Left colon (tissue), 2 donors: ENCODE measurements around the gene KRTAP13-3. TPM values are rescaled to one million over a fixed set of nuclear protein-coding genes. Genes with fewer than 3 reads are reported as not detected.

ENCODE experiments used
- ATAC-seq: fragments of 200-7000 bp; cut with Tn5 transposase; one replicate; pipeline ENCODE4 v1.9.1; 2020; ENCODE audit warnings: mild to moderate bottlenecking, moderate library complexity
- DNase-seq, 2 donors: peaks; one replicate each; pipeline ENCODE4 v3.0.0-alpha.2; 2020
- intact Hi-C, 2 donors: fragments of 100-400 bp; cut with DNase I in 1 of 2; cut with micrococcal nuclease in 1 of 2; formaldehyde crosslinking; loops; one replicate each; pipeline versions ENCODE4 v1.11.2 to v1.14.0; 2022; cut with DNase I, micrococcal nuclease
- long read RNA-seq: library from polyadenylated mRNA; unstranded; transcript quantifications from one replicate; pipeline ENCODE4 v2.0.0, GENCODE V29; 2021
- total RNA-seq, 2 donors: library from RNA; stranded (reverse); fragmentation: NEBNext Ultra II Directional; extraction: Animal tissue kit (Norgen Biotek cat#: 25700); gene quantifications; one replicate each; pipeline ENCODE4 v1.2.1, GENCODE V29; 2021
- donor health status: DM: no; HTN: no; CAD: no.
- donor health status: DM: yes; HTN: yes; CAD: no.

The KRTAP13-3 gene, protein sequence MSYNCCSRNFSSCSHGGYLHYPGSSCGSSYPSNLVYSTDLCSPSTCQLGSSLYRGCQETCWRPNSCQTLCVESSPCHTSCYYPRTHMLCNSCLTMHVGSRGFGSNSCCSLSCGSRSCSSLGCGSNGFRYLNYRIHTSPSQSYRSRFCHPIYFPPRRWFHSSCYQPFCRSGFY
- not detected for total RNA-seq
- long read RNA-seq, result 0 reads

DNA sequence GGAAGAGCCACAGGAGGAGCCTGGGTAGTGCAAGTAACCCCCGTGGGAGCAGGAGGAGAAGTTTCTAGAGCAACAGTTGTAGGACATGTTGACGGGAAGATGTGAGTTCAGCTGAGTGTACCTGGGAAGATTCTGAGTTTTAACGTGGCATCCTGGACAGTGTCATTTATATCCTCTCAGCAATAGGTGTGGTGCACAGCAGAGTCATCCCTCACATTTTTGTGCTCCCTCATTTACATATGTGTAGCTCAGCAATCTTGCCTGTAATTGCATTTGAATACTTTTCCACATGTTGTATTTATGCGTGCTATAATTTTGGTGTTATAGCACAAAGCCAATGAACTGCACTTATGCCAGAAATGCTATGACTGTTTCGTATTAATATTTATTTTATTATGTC is at the start of gene KRTAP13-3:
TSS of gene KRTAP13-3 (minus strand) at position 101 of the 400 bp plus-strand sequence. CDS start at position 87, 14 bp downstream.
- DNase-seq (no peak), ATAC-seq (no peak)
- intact Hi-C loops, result no loop called here

DNA sequence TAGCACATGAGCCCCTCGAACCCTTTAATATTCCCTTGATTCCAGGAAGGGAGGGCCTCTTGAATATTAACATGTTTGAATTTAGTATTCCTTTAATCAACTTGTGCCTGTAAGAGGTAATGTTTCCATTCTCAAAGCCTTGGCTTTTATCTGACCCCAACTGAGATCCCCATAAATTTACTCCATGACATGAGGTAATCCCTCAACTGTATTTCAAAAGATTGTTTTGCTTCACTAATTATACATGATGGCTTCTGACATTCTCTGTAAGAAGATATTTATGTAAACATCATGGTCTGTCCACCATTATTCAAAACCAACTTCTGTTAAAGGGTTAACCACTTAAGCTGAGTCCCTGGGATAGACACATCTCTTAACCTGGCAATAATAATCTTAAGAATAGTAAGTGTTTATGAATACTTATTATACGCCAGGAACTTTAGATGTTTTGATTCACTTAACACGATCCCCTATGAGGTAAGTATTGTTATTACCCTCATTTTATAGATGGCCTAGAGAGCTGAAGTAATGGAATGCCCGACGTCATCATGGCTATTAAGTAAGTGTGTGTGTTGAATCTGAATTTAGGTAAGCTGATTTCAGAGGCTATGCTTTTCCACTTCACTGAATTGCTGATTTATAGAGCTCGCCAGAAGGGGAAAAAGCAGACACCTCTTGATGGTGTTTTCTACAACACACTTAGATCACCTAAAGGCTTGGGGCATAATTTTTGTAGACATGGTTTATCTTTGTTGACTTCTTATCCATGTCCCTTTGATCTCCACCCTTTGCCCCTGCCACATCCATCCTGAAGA is 43.4 kb upstream of the KRTAP13-3 start:
- no peak for ATAC-seq
- intact Hi-C loops, result no loop called here
- DNase-seq, result no peak

DNA sequence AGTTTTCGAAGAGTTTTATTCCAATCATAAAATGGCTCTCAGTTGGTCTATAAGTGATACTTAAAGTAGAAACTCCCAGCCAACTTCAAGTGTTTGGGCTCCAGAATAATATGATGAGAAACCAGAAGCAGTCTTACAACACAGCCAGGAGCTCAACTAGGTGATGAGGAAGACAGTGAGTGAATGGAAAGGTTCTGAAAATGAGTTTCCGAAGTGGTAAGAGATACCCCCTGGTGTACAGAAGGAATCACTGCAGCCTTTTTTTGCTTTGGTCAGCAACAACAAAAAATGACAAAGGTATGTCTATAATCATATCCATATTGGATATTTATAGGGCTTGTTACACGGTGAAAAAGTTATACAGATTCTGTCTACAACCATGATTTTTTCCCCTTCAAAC is 38.0 kb upstream of the KRTAP13-3 start:
- DNase-seq (no peak), ATAC-seq (no peak)
- intact Hi-C loops, result no loop called here

DNA sequence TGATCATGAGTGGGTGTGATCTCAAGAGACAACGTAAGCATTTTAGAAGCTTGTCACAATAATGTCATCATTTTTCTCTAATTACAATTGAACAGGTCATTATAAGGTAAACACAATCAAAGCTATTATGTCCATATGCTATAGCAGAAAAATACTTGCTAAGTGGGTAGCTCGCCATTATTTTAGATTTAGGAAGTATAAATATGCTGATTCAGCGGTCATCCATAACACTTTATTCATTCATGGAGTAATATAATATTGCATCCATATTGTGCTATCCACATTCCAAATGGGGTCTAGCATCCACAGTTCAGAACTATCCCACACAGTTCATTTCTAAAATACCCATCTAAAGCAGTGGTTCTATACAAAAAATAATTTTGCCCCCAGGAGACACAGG is 22.8 kb upstream of the KRTAP13-3 start:
- intact Hi-C loops, result no loop called here
- ATAC-seq (no peak), DNase-seq (no peak)

DNA sequence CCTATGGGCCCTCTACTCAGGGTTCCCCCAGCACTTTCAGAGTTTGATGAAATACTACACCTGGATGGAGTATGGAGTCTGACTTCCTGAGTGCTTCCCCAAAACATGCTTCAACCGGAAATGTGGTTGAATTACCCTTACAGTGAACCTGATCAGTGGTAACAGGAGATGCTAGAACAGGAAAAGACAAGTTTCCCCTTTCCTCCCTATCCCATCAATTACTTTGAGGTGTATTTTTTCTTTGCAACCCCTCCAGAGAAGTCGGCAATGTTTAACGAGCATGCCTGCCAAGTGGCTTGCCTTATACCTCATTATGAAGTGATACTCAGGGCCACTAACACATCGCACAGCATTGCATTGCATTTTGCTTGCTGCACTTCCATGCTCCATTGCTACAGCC is 21.3 kb upstream of the KRTAP13-3 start:
- DNase-seq (no peak), ATAC-seq (no peak)
- intact Hi-C loops, result no loop called here

DNA sequence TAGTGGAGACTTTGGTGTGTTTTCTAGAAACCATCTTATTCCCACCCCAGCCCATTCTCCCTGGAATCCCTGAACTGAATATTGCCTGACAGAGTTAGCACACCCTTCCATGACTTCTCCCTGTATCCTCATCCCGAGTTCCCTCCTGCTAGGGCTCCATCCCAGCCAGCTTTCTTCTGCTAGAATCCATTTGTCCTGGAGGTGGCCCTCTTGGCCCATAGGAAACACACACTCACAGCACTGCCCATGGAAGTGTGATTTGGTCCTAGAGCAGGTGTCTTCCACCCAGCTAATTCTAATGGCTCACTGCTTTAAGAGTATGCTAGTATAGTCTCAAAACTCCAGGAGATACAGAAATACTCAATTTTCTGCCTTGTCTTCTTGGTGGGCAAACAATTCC is 18.5 kb upstream of the KRTAP13-3 start:
- intact Hi-C loops, result no loop called here
- DNase-seq (no peak), ATAC-seq (no peak)

DNA sequence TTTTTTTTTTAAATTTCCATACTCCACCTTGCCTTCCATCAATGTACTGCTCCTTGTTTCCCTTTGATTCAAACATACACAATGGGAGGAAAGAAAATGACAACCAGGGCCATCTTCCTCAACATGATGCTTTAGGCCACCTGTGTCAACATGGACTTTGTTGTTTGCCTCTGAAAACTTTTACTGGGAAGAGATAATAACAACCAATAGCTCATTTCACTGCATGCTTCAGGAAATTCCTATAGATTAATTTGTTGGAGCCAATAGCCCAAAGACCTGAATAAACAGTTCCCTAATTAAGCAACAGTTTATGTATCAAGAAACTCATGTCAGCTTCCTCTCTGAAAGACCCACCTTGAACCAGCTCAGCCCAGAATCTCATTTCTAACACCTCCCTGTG is 17.5 kb upstream of the KRTAP13-3 start:
- ATAC-seq (no peak), DNase-seq (no peak)
- intact Hi-C loops, result no loop called here

DNA sequence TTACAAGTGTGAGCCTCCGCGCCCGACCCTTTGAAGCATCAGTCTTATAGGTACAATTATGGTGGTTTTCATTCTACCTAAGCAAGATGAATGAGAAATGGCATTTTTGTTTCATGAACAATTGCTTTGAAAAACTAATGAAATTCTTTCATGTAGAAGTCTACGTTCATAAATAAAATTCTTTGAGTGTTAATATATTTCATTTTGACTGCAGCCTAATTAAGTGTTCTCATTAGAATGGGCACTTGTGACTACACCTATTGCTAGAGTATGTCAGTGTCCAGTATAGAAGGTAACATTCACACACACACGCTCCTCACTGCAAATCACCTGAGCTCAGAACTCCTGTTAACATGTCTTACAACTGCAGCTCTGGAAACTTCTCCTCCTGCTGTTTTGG is 14.2 kb upstream of the KRTAP13-3 start, which contains the start of gene KRTAP15-1:
TSS of gene KRTAP15-1 (plus strand) at position 301 of the 400 bp plus-strand sequence. CDS start at position 354, 53 bp downstream.
- DNase-seq (no peak), ATAC-seq (no peak)
- intact Hi-C loops, result no loop called here

DNA sequence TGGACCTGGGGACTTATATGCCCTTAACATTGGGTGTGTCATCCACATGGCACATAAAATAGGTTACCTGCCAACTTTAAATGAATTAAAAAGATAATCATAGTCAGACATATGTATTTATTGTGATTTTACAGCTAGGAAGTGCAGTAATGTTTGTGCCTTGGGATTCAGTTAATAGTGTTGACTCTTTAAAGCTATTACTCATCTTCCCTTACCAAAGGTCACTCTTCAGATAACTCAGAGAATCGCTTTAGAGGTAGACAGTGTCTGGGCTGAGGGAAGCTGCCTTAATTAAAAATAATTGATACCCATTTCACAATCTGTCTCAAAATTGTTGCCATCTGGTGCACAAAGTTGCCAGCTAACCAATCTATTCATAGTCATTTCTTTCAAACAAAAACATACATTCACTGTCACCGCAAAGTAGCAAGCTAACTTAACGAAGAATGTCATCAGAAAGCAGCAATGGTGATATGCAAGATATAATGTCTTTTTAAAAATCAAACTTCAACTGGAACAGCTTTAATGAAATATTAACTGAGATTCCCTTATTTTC is 11.4 kb upstream of the KRTAP13-3 start:
- ATAC-seq (no peak), DNase-seq (no peak)
- intact Hi-C loops, result no loop called here

DNA sequence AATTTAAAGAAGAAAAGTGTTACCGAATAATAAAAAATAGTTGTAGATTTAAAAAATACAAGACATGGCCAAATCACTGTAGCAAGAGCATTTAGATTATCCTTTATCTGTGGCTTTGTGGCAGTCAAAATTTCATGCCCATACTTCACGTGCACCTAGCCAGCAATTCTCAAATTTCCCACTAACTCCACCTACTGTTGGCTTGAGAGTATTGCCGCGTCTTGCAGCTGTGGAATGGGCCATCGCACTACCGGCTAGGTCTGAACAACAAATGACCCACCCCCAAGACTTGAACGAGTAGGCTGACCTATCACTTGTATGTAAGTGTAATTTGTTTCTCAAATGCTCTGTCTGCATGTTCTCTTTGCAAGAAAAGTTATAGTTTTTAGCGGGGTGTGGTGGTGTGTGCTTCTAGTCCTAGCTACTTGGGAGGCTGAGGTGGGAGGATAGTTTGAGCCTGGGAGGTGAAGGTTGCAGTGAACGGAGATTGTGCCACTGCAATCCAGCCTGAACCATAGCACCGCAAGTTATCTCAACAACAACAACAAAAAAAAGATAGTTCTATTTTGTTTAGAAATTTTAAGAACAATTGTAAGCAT is 8.4 kb upstream of the KRTAP13-3 start:
- intact Hi-C loops, result no loop called here
- no peak for DNase-seq

DNA sequence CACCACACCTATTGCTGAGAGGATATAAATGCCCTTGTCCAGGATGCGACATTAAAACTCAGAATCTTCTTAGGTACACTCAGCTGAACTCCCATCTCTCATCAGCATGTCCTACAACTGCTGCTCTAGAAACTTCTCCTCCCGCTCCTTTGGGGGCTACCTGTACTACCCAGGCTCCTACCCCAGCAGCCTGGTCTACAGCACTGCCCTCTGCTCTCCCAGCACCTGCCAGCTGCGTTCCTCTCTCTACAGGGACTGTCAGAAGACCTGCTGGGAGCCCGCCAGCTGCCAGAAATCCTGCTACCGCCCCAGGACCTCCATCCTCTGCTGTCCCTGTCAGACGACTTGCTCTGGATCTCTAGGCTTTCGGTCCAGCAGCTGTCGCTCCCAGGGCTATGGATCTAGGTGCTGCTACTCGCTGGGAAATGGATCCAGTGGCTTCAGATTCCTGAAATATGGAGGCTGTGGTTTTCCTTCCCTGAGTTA is 4.5 kb upstream of the KRTAP13-3 start, which contains the start of gene KRTAP13-4:
TSS of gene KRTAP13-4 (plus strand) at position 51 of the 486 bp plus-strand sequence. CDS start at position 107, 56 bp downstream.
- ATAC-seq, result no peak
- DNase-seq, result no peak
- intact Hi-C loops, result no loop called here

More for the DNA sequence above, 8.4 kb upstream of the KRTAP13-3 start:
- peak; percentile 64 for ATAC-seq

DNA sequence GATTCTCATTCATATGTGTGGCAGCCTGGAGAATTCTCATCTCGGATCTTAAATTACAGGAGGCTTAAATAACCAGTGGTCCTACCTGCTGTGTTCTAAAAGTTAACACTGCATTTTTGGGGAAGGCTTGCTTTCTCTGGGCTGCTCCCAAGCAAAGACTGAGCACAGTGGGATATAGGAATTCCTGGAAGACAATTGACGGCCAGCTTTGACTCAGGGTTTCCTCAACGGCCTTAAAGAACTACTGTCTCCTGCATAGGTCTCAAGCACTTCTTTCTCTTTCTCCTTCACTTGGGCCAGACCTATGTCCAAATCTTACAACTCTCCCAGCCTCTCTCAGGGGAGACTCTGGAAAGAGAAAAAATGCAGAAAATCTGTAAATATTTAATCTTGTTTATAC is 1.0 kb upstream of the KRTAP13-3 start:
- ATAC-seq, result no peak
- intact Hi-C loops, result no loop called here
- no peak for DNase-seq

DNA sequence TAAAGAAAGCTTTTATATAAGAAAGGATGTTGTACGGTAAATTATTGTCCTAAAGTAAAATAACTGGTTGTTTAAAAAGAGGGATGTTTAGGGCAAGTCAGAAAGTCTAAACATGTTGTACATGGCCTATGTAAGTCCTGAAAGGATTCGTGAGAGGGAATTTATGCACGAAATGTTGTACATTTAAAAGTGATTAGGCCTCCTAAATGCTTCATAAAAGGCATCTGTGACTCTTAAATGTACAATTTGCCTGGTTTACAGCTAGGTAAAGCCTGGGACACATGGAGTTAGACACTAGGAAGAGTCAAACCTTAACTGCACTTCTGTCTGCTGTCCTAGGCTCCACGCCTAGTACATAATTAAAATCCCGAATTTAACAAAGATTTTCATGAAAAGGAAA is 9.7 kb downstream of the KRTAP13-3 start:
- ATAC-seq, result no peak
- DNase-seq, result no peak
- intact Hi-C loops, result no loop called here

DNA sequence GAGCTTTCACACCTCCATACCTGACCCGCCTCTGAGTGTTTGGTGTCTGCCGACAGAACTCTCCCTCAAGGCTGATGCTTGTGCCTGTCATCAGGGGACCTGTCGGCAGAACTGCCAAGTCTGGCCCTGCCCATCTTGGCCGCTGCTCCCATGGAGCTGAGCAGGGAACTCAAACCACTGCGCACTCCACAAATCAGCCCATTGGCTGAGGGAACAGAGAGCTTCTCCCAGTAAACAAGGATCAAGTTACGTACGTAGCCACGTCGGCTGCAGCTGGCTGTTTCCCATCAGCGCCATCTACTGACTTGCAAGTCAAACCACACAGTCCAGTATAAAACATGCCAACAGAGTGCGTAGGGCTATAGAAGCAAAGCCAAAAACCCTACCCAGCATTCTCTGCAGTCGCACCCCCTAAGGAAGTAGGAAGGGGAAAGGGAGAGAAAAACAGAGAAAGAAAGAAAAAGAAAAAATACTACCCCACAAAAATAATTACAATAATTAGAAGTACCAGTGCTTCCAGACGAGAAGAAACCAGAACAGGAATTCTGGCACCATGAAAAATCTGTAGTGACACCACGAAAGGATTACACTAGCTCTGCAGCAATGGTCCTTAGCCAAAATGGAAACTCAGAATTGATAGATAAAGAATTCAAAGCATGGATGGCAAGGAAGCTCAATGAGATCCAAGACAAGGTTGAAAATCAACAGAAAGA is 16.8 kb downstream of the KRTAP13-3 start:
- intact Hi-C loops, result no loop called here
- ATAC-seq (peak; percentile 98), DNase-seq (peak; percentile 39 to 46)

DNA sequence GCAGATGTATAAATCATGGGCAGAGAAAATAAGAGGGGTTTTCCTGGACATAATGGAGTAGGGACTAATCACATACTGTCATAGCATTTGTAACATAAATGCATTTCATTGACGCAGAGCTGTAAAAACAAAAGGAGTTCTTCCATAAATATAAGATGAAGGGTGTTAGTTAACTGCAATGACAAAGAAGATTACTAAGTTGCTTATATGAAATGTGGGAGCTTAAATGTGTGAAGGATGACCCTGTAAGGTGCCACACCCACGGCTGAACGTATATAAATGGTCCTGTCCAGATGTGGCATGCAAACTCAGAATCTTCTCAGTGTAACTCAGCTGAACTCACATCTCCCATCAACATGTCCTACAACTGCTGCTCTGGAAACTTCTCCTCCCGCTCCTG is 30.0 kb downstream of the KRTAP13-3 start, which contains the start of gene KRTAP13-1:
TSS of gene KRTAP13-1 (plus strand) at position 301 of the 400 bp plus-strand sequence. CDS start at position 357, 56 bp downstream.
- DNase-seq (no peak), ATAC-seq (no peak)
- intact Hi-C loops, result no loop called here

DNA sequence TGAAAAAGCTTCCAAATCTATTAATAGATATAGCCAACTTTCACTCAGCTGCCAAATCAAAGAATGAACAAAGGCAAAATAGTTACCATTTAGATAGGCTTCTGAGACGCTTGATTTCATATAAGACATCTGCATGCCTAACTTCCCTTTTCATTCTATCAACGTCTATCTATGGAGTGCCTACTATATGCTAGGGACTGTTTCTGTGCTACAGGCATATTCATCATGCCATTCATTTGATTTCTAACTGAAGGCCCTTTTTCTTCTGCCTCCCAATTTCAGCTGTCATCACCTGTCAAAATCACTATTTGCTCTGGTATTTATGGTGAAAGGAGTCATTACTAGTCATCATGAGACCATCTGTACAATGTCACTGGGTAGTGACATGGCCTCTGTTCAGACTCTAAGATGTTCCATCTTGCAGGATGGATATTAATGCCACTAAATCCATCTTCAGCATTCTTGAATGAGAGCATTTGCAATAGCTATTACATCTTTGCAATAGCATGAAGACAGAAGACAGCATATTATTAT is 34.2 kb downstream of the KRTAP13-3 start:
- DNase-seq, result no peak
- intact Hi-C loops, result no loop called here
- ATAC-seq, result no peak

DNA sequence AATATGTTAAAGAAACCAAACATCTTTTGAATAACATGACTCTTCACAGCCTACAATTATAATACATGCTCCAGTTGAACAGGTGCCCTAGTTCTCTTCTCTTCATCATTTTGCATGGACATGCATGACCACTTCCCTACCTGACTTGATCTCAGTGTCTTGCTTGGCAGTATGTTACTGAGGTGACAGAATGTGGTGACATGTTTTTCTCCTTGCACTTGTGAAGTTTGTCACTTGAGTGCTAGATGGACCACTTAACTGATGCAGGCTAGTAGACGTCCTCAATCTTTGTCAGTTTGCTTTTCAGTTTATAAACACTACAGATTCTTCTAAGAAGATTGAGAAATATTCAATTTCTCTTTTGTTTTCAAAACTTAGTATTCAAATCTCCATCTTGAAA is 43.5 kb downstream of the KRTAP13-3 start:
- intact Hi-C loops, result no loop called here
- DNase-seq (no peak), ATAC-seq (no peak)
